Endothelial cell of umbilical vein (primary cell): ENCODE measurements around the gene TMEM135.

ENCODE experiments used
- CTCF ChIP-seq, 2 donors: IDR thresholded peaks; 1 replicate in 1 of 2; 2 replicates in 1 of 2; pipeline ENCODE4 v1.5.1; 2011; ENCODE audit warnings: low read length in 2 of 2, mild to moderate bottlenecking in 2 of 2, moderate library complexity in 2 of 2, control low read depth in 1 of 2, inconsistent platforms in 1 of 2, low read depth in 1 of 2; ENCODE audit not compliant: insufficient read depth in 1 of 2; ENCODE audit errors: extremely low read depth in 1 of 2
- EZH2 ChIP-seq: IDR thresholded peaks from 2 replicates; pipeline ENCODE4 v1.6.1; 2012; ENCODE audit warnings: borderline replicate concordance, low read depth, mild to moderate bottlenecking, moderate library complexity, low read length, inconsistent platforms; ENCODE audit not compliant: severe bottlenecking
- FOS ChIP-seq: IDR thresholded peaks from 2 replicates; pipeline ENCODE4 v1.6.1; 2011; ENCODE audit warnings: mild to moderate bottlenecking, low read length, moderate library complexity, borderline replicate concordance; ENCODE audit not compliant: insufficient read depth
- GATA2 ChIP-seq: IDR thresholded peaks from 2 replicates; pipeline ENCODE4 v1.7.0; 2011; ENCODE audit warnings: low read depth, mild to moderate bottlenecking, moderate library complexity, mixed read lengths, low read length; ENCODE audit not compliant: insufficient read length, insufficient read depth
- JUN ChIP-seq: IDR thresholded peaks from 2 replicates; pipeline ENCODE4 v1.6.1; 2011; ENCODE audit warnings: borderline replicate concordance, low read depth; ENCODE audit not compliant: insufficient read length, insufficient read depth
- MAX ChIP-seq: IDR thresholded peaks from 2 replicates; pipeline ENCODE4 v1.6.1; 2011; ENCODE audit not compliant: insufficient read depth, insufficient read length
- MYC ChIP-seq: IDR thresholded peaks from one replicate; pipeline ENCODE4 v1.6.1; 2011; ENCODE audit warnings: mild to moderate bottlenecking, low read depth, low read length
- POLR2A ChIP-seq: IDR thresholded peaks from 2 replicates; pipeline ENCODE4 v1.6.1; 2012; ENCODE audit warnings: low read depth, mild to moderate bottlenecking, control low read depth, low read length
- POLR2AphosphoS5 ChIP-seq: IDR thresholded peaks from 2 replicates; pipeline ENCODE4 v1.6.1; 2012; ENCODE audit warnings: low read depth, mild to moderate bottlenecking, control low read depth, low read length, moderate library complexity; ENCODE audit not compliant: insufficient read depth

- no peak for TF ChIP-seq CTCF (IDR thresholded peaks at IDR 0.05; ENCODE audit: extremely low read depth in 1 of 2, insufficient read depth in 1 of 2, low read depth in 1 of 2, low read length in 2 of 2)
- TF ChIP-seq MYC: no peak
- no peak for TF ChIP-seq POLR2AphosphoS5
- no peak for TF ChIP-seq EZH2
- TF ChIP-seq POLR2A: no peak
- no peak for TF ChIP-seq MAX
- no peak for TF ChIP-seq JUN
- no peak for TF ChIP-seq GATA2
- TF ChIP-seq FOS: no peak
Measured at GRCh38 chr11:87330187-87330601, 292.5 kb downstream of the TMEM135 start.
